Calu3 (cell line): Measurements from ENCODE around the gene CENPB. TPM values are rescaled to one million over a fixed set of nuclear protein-coding genes. Genes with fewer than 3 reads are reported as not detected.
A peak's percentile ranks its signal among the peaks of the same experiment; 100 is the strongest.

ENCODE experiments used
- BruUV-seq: library from RNA; stranded (reverse); fragments of 400-500 nt; replicated peaks from 2 replicates; lab custom pipeline; 2021; lab: Mats Ljungman, UMichigan
- CTCF ChIA-PET: fragments of 300-600 bp; sonication (Branson Sonifier 250); formaldehyde crosslinking; loops from one replicate; lab custom pipeline; 2022; ENCODE audit warnings: antibody characterized with exemption; lab: Charles Lee
- DNase-seq: peaks from one replicate; pipeline ENCODE4 v3.0.0; 2022
- H3K27ac Mint-ChIP-seq: one replicate; pipeline ENCODE4 v1.8.0; 2022; ENCODE audit warnings: mixed read lengths; ENCODE audit not compliant: unreplicated experiment
- H3K27me3 Mint-ChIP-seq: one replicate; pipeline ENCODE4 v1.8.0; 2022; ENCODE audit warnings: mixed read lengths; ENCODE audit not compliant: unreplicated experiment
- H3K36me3 Mint-ChIP-seq: one replicate; pipeline ENCODE4 v1.8.0; 2022; ENCODE audit warnings: mild to moderate bottlenecking, moderate library complexity, mixed read lengths; ENCODE audit not compliant: insufficient read depth, unreplicated experiment
- H3K4me1 Mint-ChIP-seq: one replicate; pipeline ENCODE4 v1.8.0; 2022; ENCODE audit warnings: mild to moderate bottlenecking, low read depth, mixed read lengths; ENCODE audit not compliant: unreplicated experiment
- H3K4me3 Mint-ChIP-seq: one replicate; pipeline ENCODE4 v1.8.0; 2022; ENCODE audit warnings: mild to moderate bottlenecking, low read depth, moderate library complexity, mixed read lengths; ENCODE audit not compliant: unreplicated experiment
- H3K9me3 Mint-ChIP-seq: one replicate; pipeline ENCODE4 v1.8.0; 2022; ENCODE audit warnings: low read depth, mixed read lengths; ENCODE audit not compliant: unreplicated experiment
- CTCF ChIP-seq: fragments of 200-600 bp; IDR thresholded peaks from one replicate; pipeline ENCODE4 v1.8.0; 2022; ENCODE audit warnings: antibody characterized with exemption; ENCODE audit not compliant: unreplicated experiment
- intact Hi-C: fragments of 100-400 bp; cut with micrococcal nuclease; formaldehyde crosslinking; loops from one replicate; pipeline ENCODE4 v1.10.0; 2022; ENCODE audit not compliant: unreplicated experiment
- total RNA-seq: library from RNA; stranded (reverse); gene quantifications from 2 replicates; pipeline ENCODE4 v1.2.3, GENCODE V29; 2022

Gene CENPB
- total RNA-seq, 1 experiment from 2014 or later = 44.9 TPM

- Mint-ChIP-seq H3K9me3 (no peaks in the 10 kb centered on the region), H3K4me1 (peaks cover 20% of the 10 kb centered on the region), H3K27me3 (no peaks in the 10 kb centered on the region), H3K4me3 (no peak overlapping the region), H3K36me3 (peaks cover 63% of the 10 kb centered on the region), H3K27ac (peak overlapping the region; percentile 82)
- no TSS peak for BruUV-seq
- no peak for DNase-seq
- intact Hi-C loops = no loop called here
- CTCF ChIA-PET = no interaction called here
- TF ChIP-seq CTCF = no peak
Observed at GRCh38 chr20:3804781-3805180, 18.2 kb upstream of the CENPB start.

GRCh38 chr20:3804254-3804751 is 17.8 kb upstream of the CENPB start:
- no TSS peak for BruUV-seq
- no peaks in the 10 kb centered on the region for H3K9me3 Mint-ChIP-seq
- DNase-seq = no peak
- H3K4me3 Mint-ChIP-seq = no peak overlapping the region
- CTCF ChIA-PET = no interaction called here
- peaks cover 67% of the 10 kb centered on the region for H3K36me3 Mint-ChIP-seq
- no peak for TF ChIP-seq CTCF
- peaks cover 20% of the 10 kb centered on the region for H3K4me1 Mint-ChIP-seq
- no peak overlapping the region for H3K27ac Mint-ChIP-seq
- intact Hi-C loops = no loop called here
- H3K27me3 Mint-ChIP-seq = no peaks in the 10 kb centered on the region

GRCh38 chr20:3803854-3804253 is 17.3 kb upstream of the CENPB start:
- BruUV-seq = no TSS peak
- H3K4me1 Mint-ChIP-seq = peaks cover 20% of the 10 kb centered on the region
- H3K4me3 Mint-ChIP-seq = no peak overlapping the region
- TF ChIP-seq CTCF = no peak
- no peaks in the 10 kb centered on the region for H3K27me3 Mint-ChIP-seq
- no peaks in the 10 kb centered on the region for H3K9me3 Mint-ChIP-seq
- no peak for DNase-seq
- intact Hi-C loops = no loop called here
- CTCF ChIA-PET = no interaction called here
- peaks cover 68% of the 10 kb centered on the region for H3K36me3 Mint-ChIP-seq
- no peak overlapping the region for H3K27ac Mint-ChIP-seq

GRCh38 chr20:3803289-3803688 is 16.7 kb upstream of the CENPB start:
- TF ChIP-seq CTCF = no peak
- intact Hi-C loops = no loop called here
- H3K36me3 Mint-ChIP-seq = peaks cover 68% of the 10 kb centered on the region
- CTCF ChIA-PET = no interaction called here
- no TSS peak for BruUV-seq
- no peak overlapping the region for H3K27ac Mint-ChIP-seq
- H3K27me3 Mint-ChIP-seq = no peaks in the 10 kb centered on the region
- no peaks in the 10 kb centered on the region for H3K9me3 Mint-ChIP-seq
- no peak for DNase-seq
- no peak overlapping the region for H3K4me3 Mint-ChIP-seq
- H3K4me1 Mint-ChIP-seq = peaks cover 20% of the 10 kb centered on the region
